HK-2 (cell line): ENCODE results near the gene GGT1.
"Not testable (repeated sequence)": the region's sequence is repeated elsewhere in the genome, so short reads cannot be mapped to it uniquely, and the experiment has no call there.

Experiments used
- DNase-seq: peaks from one replicate; pipeline ENCODE4 v3.0.0-alpha.2; 2018; ENCODE audit not compliant: unreplicated experiment

GGT1 gene

DNA sequence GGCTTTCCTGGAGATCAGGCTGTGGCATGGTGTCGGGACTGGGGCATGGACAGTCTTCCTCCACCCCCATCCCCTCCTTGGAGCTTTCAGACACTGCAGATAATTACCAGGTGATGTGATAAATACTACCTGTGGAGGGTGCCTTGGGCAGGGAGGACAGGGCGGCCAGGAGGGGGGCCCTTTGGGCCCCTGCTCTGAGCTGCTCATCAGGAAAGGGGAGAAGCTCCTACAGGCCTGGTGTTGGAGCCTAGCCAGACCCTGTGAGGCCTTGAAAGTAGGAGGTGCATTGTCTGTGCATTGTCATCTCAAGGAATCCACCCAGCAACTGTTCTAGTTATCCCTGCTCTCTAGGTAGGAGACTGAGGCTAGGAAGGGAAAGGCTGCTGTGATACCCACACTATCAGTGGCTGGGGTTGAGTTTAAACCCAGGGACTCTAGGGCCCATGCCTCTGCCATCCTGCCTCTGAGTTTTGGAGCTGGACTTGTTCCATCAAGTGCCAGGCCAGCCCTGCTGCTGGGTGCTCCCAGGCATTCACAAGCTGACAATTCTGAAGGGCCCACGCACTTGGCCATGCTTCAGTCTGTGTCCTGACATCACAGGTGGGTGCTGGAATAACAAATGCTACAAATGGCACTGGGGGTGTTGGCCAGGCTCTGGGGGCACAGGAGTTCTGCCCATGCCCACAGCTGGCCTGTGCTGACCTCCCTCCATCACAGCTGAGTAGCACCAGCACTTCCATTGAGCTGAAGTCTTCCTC is 2.9 kb upstream of the GGT1 start:
- not testable (repeated sequence) for DNase-seq

DNA sequence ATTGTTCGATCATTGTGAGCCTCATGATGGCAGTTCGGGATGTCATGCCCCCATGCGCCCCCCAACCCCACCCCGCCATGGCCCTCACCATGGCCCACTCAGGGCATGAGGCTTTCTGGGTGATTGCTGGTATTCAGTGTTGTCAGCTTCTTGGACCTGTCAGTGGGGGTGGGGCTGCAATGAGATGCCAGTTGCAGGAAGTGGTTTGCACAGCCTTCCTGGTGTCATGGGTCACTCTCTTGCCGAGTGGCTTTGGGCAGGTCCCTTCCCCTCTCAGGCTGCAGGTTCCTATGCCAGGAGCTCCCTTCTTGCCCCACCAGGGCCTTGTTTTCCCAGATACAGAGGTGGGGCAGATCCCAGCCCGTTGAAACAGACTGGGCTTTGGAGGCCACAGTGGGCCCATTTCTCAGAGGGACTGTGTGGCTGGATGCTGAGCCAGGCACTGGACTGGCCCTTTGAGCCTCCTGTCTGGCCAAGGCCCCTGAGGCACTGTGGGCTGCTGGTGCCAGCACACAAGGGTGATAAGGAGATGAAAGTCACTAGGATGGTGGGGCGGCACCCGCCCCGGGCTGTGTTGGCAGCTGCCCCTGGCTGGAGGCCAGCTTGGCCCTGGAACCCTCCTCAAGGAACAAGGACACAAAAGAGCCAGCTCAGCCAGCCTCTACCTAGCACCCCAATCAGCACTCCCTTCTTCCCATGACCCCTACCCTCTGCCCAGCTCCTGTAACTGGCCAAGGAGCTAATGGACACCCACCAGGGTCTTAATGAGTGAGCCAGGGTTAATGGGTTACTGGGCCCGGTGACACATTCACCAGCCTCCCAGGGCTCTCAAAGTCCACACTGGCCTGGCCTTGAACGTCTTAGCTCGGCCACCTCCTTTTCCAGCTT is 1.5 kb upstream of the GGT1 start:
- DNase-seq, result peak; percentile 68

DNA sequence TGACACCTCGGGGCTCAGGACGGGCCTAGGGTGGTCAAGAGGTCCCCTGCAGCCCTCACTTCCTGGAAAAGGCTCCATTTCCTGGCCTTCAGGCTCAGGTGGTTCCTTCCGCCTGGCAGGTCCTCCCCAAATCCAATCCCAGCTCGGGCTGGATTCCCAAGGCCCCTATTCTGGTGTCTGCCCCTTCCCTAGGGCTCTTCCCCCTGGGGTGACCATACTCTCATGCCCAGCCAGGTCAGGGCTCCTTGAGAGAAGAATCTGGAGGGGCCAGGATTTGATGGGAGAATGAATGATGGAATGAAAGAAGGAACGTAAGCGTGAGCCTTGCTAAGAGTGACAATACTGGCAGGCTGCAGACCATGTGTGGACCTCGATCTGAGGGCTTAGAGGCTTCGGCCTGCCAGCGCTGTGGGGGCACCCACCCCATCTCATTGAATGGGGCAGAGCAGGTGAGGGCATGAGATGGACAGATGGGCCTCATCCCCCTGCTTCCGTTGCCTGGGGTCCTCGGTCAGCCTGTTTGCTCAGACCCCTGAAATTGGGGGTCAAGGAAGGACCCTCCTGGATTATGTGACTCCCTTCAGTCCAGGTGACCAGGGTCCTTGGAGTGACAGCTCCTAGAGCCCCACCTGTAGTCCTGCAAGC is 766 bp upstream of the GGT1 start:
- DNase-seq, result not testable (repeated sequence)

DNA sequence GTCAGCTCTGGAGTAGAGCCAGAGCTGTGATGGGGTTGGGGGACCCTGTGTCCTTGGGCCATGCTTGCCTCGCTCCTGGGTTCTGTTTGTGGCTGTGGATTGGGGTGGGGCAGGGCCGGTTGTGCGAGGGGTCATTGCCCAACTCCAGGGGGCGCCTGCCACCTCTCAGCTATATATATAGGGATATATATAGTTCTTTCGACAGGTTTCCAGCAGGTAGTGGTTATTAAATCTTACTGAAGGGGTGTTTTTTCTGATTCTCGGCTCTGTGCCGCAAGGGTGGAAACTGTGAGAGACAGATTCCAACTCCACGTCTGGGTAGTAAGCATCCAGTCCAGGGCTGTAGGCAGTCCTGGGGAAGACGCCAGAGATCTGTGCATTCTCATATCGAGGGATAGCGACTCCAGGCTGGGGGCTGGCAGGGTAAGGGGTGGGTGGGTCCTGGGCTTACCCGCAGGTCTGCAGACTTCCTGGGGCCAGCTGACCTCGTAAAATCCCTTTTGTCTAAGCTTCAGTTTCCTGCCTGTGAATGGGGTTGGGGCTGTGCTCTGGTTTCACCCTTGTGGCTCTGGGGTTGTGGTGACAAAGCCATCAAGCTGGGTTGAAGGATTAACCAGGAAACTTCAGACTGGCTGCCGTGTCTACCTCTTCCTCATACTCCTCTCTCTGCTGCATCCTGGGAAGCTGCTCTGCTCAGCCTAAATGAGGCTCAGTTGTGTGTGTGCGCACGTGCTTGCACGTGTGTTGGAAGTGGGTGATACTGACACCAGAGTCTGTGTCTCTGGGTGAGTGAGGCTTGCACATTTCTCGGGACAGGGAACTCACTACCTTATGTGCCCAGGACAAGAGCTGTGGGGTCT is 1.0 kb downstream of the GGT1 start:
- DNase-seq, result peak; percentile 60

DNA sequence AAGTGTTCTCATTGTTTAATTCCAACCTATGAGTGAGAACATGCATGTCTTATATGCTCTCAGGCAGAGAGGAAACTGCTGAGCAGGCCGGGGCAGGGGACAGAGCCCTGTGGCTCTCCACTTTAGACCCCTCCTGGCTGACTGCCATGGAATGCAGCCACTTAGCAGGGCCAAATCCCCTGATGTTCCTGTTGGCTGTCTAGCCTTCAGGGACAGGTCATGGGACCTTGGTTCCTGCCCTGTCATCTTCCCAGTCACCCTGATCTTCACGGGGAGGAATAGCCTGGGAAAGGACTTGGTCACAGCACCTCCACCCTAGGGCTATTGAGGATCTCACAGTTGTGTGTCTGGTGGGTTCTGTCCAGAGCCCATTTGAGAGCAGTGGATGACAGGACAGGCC is 3.3 kb downstream of the GGT1 start:
- not testable (repeated sequence) for DNase-seq

DNA sequence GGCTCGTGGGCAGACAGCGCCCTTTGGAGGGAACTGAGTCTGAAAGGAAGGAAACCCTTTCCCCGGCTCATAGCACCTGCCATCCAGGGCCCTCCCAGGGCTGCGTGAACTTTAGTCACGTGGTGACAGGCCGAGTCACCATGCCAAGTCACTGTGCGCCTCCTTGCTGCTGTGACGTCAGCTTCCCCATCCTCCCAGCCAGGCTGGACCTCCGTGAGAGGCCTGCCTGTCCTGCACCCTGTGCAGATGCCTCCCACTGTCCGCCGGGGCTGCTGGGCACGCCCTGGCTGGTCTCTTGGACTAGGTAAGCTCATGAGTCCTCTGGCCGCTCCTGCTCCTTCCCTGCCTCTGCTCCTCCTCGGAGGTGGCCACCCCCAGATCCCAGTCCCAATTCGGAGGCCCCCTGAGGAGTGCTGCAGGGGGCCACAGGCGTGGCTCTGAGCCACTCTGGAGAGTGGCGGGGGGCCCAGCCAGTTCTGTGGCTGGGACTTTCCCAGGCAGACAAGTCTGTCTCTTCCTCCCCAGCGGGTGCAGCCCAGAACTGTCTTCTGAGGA is 4.5 kb downstream of the GGT1 start:
- peak; percentile 83 for DNase-seq

DNA sequence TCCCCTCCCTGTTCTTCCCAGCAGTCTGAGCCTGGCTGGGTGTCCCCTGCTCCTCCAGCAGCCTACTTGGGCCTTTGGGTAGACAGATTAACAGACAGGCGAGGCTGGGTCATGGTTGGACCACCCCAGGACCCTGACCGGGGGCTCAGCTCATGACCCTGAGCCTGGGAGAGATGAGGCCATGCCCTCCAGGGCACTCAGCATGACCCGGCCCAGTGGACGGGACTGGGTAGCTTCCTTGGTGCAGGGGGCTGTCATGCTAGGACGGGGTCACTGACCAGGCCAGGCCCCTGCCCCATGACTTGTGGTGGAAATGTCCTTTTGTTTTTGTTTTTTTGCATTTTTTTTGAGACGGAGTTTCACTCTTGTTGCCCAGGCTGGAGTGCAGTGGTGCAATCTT is 5.3 kb downstream of the GGT1 start:
- DNase-seq, result not testable (repeated sequence)

DNA sequence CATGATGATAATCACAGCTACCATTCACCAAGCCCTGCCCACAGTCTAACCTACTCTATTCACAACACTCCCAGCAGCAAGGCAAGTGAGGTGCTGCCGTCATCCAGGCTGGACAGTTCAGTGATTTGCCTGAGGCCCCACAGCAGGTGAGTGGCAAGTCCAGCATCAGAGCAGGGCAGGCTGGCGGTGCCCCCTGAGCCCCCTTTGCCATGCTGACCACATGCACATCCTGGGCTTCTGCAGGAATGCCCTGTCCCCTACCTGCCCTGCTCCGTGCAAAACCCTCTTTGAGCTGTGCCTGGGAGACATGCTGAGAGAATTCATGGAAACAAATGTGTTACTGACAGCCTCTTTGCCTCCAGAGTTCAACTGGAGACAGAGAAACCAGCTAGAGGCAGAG is 6.9 kb downstream of the GGT1 start:
- not testable (repeated sequence) for DNase-seq

DNA sequence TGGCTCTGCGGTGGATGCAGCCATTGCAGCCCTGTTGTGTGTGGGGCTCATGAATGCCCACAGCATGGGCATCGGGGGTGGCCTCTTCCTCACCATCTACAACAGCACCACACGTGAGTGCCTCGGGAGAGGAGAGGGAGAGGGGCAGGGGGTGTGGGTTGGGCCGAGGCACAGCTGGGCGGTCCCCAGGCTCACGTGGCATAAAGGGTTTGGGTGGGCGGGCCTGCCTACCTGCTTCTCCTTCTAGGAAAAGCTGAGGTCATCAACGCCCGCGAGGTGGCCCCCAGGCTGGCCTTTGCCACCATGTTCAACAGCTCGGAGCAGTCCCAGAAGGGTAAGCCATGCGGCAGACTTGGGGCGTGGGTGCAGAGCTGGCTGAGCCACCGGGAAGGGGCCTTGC is 11.8 kb downstream of the GGT1 start:
- DNase-seq, result not testable (repeated sequence)

DNA sequence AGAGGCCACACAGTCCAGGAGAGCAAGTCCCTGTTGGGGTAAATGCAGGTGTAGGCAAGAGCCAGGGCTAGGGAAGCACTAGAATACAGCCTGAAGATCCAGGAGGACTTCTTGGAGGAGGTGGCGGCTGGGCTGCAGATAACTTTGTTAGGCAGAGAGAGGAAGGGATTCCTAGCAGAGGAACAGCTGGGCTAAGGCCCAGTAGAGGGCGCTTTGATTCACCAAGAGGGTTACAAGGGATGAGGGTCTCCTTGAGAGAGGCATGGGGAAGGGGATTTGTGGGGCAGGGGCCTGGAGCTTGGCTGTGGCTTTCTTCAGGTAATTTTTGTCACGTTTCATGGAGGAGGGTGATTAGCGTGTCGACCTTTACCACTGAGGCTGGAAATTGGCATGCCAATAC is 18.3 kb downstream of the GGT1 start:
- not testable (repeated sequence) for DNase-seq

DNA sequence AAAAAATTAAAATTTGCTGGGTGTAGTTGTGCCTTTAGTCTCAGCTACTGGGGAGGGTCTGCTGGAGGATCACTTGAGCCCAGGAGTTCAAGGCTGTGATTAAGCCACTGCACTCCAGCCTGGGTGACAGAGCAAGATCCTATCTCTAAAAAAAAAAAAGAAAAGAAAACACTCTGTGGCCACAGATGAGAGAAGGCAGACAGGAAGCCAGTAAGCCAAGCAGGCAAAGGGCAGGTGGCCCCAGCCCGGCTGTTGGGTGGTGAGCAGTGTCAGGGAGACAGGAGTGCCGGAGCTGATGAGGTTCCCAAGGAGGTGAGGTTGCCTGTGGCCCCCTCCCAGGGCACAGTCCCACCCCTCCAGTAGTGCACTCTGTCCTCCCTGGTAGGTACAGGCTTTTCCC is 19.6 kb downstream of the GGT1 start:
- not testable (repeated sequence) for DNase-seq

DNA sequence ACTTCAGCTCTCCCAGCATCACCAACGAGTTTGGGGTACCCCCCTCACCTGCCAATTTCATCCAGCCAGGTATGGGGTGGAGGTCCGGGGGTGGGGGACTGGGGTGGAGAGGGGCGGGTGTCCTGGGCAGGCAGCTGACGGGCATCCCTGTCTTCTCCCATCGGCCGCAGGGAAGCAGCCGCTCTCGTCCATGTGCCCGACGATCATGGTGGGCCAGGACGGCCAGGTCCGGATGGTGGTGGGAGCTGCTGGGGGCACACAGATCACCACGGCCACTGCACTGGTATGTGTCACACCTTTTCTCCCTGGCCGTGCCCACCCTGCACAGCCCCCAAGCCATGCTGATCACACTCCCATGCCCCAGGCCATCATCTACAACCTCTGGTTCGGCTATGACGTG is 24.9 kb downstream of the GGT1 start:
- DNase-seq, result not testable (repeated sequence)

DNA sequence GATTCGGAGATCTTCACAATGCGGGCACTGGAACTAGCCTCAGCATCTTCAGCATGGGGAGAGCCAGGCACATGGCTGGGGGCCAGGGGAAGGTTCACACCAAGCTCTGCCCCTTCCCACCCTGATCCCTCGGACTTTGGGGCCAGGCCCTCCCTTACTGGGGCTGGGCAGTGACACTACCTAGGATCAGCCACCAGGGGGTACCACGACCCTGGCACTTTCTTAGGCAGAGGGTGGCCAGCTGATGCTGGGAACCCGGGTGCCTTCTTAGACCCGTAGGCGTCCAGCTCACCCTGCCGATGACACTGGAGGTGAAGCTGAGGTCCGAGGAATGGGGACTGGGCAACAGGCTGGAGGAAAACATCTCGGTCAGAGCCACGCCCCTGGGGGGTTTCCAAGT is 26.1 kb downstream of the GGT1 start:
- DNase-seq, result peak; percentile 19

DNA sequence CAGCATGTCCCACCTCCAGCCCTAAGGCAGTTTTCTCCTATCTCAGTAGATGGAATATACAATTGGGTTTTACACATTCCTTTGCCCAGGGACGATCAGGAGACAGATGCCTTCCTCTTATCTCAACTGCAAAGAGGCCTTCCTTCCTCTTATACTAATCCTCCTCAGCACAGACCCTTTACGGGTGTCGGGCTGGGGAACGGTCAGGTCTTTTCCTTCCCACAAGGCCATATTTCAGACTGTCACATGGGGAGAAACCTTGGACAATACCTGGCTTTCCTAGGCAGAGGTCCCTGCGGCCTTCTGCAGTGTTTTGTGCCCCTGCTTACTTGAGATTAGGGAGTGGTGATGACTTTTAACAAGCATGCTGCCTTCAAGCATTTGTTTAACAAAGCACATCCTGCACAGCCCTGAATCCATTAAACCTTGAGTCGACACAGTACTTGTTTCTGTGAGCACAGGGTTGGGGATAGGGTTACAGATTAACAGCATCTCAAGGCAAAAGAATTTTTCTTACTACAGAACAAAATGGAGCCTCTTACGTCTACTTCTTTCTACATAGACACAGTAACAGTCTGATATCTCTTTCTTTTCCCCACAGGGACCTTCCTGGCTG is 27.9 kb downstream of the GGT1 start:
- DNase-seq, result not testable (repeated sequence)

DNA sequence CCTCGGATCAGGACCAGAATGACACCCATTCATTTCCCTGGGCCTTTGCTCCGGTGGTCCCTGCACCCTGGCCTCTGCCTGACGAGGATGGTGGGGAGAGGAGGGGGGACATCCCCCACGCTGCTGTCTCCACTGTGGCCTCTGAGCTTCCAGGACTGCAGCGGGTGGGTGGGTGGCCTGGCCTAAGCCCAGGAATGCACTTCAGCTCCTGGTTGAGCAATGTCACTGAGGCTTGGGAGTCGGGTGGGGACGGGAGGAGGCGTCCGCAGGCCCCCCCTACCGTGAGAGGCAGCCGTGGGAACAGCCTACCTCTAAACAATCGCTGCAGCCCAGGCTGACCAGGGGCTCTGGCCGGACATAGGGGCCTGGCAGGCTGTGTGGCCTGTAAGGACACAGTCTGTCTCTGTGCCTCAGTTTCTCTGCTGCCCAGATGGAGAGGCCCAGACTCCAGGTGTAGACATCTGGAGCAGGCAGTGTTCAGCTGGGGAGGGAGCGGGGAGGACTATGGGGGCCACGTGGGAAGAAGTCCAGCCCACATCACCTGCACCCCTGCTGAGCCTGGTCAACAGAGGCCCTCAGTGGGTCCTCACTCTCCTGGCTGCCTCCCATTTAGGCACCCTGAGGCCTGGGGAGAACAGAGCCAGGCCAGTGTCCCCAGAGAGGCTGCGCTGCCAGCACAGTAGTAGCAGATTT is 28.6 kb downstream of the GGT1 start:
- DNase-seq, result peak; percentile 48

DNA sequence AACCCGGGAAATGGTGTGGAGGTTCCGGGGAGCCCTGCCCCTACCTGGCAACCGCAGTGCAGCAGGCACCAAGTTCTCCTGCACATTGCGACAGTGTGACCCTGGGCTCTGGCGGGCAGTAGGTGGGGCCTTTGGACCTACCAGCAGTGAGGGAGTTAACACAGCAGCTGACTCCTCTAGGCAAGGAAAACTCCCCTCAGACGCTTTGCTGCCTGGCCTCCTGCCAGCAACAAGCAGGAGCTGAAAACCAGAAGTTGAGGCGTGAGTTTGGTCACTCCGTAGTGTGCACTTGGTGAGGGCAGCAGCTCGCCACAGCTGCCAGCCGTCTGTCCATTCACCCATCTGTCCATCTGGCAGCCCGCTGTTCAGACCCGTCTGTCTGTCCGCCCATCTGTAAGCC is 29.6 kb downstream of the GGT1 start:
- not testable (repeated sequence) for DNase-seq

DNA sequence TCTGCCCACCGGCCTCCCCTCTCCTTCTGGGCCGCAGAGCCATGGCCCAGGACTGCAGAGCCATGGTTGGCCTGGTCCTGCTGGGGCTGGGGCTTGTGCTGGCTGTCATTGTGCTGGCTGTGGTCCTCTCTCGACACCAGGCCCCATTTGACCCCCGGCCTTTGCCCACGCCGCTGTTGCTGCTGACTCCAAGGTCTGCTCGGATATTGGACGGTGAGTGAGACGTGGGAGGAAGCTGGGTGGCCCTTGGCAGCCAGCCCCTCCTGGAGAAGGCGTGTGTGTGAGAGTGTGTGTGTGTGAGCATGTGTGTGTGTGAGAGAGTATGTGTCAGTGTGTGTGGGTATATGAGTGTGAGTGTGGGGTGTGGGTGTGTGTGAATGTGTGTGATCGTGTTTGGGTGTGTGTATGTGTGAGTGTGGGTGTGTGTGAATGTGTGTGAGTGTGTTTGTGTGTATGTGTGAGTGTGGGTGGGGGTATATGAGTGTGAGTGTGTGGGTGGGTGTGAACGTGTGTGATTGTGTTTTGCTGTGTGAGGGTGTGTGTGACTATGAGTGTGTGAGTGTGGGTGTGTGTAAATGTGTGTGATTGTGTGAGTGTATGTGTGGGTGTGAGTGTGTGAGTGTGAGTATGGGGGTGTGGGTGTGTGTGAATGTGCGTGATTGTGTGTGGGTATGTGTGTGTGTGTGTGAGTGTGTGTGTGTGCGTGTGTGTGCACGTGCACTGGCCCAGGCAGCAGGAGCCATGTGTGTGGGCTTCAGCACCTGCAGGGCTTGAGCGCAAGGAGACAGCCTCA is 30.4 kb downstream of the GGT1 start:
- DNase-seq, result not testable (repeated sequence)

DNA sequence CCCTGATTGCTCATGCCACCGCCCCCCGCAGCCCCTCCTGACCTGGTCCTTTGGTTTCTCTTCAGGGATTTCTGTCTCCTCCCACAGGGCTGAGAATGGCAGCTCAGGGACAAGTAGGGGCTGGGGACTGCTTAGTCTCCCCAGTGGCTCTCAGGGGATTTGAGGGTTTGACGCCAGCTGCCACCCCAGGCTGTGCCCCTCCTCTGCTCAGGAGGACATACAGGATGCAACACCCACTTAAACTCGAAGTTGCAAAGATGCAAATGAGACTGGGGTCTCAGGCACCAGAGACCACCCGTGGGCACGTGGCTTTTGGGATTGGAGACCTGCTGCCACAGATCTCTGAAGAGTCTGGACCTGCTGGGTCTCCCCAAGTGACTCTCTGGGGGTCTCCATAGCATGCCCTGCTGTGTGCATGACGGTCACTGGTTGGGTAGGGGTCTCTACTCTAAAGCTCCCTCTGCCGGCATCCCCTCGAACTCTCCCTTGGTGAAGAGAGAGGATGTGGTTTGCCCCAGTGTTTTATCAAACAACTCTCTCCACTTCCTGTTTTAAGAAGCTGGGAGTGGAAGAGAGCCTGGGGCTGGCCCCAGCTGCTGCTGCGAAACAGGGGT is 31.9 kb downstream of the GGT1 start:
- not testable (repeated sequence) for DNase-seq

DNA sequence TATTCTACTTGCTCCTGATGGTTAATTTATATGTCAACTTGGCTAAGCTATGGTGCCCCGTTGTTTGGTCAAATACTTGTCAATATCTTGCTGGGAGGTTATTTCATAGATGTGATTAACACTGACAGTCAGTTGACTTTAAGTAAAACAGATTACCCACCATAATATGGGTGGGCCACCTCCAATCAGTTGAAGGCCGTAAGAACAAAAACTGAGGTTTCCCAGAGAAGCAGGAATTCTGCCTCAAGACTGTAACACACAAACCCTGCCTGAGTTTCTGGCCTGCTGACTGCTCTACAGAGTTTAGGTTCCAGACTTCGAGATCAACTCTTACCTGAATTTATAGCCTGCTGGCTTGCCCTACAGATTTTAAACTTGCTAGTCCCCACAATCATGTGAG is 33.5 kb downstream of the GGT1 start:
- DNase-seq, result not testable (repeated sequence)
